Measurements from ENCODE around the gene MS4A6E.

GRCh38 chr11:60338053-60338452 lies 11.0 kb downstream of the MS4A6E start:
- TF ChIP-seq CTCF (IDR thresholded peaks at IDR 0.05; ENCODE audit: low read depth, low read length): no peak
- TF ChIP-seq MAX (IDR thresholded peaks at IDR 0.05; ENCODE audit: low read depth, low read length): no peak
- no peak for TF ChIP-seq POLR2A (IDR thresholded peaks at IDR 0.05; ENCODE audit: extremely low read depth, insufficient read length)

Data from NB4 (cell line).